Sigmoid colon (tissue), 3 donors: ENCODE measurements around the gene TNNI3K.

Source experiments
- POLR2A ChIP-seq, 2 donors: fragments of 450-650 bp; IDR thresholded peaks; one replicate each; pipeline ENCODE4 v1.6.1; 2016; ENCODE audit warnings: antibody characterized with exemption in 2 of 2, mild to moderate bottlenecking in 2 of 2, moderate library complexity in 2 of 2
- TF ChIP-seq, protein P1 (sequence below), 4 experiments: fragments of 450-650 bp in 3 of 4; fragments of 200-600 bp in 1 of 4; IDR thresholded peaks; one replicate each; pipeline ENCODE4 v1.5.1; 2016 to 2019; ENCODE audit warnings: antibody characterized with exemption in 4 of 4, mild to moderate bottlenecking in 3 of 4, moderate library complexity in 2 of 4

DNA sequence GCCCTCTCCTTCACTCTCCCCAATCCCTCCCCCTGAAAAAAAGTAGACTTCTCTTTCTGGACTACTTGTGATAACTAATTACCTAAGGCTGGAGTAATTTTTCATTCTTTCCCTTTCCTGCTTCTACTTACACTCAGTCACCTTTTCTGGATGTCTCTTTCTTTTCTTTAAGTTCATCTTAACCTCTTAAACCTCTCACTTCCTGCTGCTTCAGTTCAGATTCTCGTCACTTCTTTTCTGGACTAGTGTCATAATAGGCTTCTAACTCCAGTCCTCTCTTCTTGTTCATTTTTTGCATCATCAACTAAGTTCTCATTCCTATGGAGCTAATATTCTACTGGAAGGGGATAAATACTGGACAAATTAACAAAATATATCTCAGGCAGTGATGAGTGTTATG is 201.8 kb downstream of the TNNI3K start:
- TF ChIP-seq, protein P1, sequence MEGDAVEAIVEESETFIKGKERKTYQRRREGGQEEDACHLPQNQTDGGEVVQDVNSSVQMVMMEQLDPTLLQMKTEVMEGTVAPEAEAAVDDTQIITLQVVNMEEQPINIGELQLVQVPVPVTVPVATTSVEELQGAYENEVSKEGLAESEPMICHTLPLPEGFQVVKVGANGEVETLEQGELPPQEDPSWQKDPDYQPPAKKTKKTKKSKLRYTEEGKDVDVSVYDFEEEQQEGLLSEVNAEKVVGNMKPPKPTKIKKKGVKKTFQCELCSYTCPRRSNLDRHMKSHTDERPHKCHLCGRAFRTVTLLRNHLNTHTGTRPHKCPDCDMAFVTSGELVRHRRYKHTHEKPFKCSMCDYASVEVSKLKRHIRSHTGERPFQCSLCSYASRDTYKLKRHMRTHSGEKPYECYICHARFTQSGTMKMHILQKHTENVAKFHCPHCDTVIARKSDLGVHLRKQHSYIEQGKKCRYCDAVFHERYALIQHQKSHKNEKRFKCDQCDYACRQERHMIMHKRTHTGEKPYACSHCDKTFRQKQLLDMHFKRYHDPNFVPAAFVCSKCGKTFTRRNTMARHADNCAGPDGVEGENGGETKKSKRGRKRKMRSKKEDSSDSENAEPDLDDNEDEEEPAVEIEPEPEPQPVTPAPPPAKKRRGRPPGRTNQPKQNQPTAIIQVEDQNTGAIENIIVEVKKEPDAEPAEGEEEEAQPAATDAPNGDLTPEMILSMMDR (IDR thresholded peaks at IDR 0.05), result no peak
- no peak for TF ChIP-seq POLR2A (IDR thresholded peaks at IDR 0.05)
